GM21723 (cell line): ENCODE measurements around the gene DLL4.

Experiments used
- ATAC-seq: cut with Tn5 transposase; IDR thresholded peaks from one replicate; pipeline ENCODE4 v1.9.1; 2021; ENCODE audit warnings: mild to moderate bottlenecking, moderate library complexity; ENCODE audit not compliant: unreplicated experiment

Gene DLL4

GRCh38 chr15:40925863-40926658 lies 3.1 kb upstream of the DLL4 start:
- no peak for ATAC-seq

GRCh38 chr15:40926659-40927494 lies 2.3 kb upstream of the DLL4 start:
- ATAC-seq: no peak

- ATAC-seq: no peak
Measured at GRCh38 chr15:40927495-40927872, 1.7 kb upstream of the DLL4 start.

GRCh38 chr15:40927873-40928806 lies 1.0 kb upstream of the DLL4 start:
- no peak for ATAC-seq

- no peak for ATAC-seq
Measured at GRCh38 chr15:40929660-40930429, 705 bp downstream of the DLL4 start.

- no peak for ATAC-seq
Measured at GRCh38 chr15:40930430-40931299, 1.5 kb downstream of the DLL4 start.

GRCh38 chr15:40931300-40932142 lies 2.4 kb downstream of the DLL4 start:
- no peak for ATAC-seq

GRCh38 chr15:40932156-40932555 lies 3.0 kb downstream of the DLL4 start:
- ATAC-seq: no peak

GRCh38 chr15:40932649-40933516 lies 3.7 kb downstream of the DLL4 start:
- no peak for ATAC-seq

- no peak for ATAC-seq
Measured at GRCh38 chr15:40933517-40933902, 4.4 kb downstream of the DLL4 start.

GRCh38 chr15:40934457-40934856 lies 5.3 kb downstream of the DLL4 start:
- ATAC-seq: no peak

- ATAC-seq: no peak
Measured at GRCh38 chr15:40936234-40936708, 7.1 kb downstream of the DLL4 start.

GRCh38 chr15:40936709-40937666 lies 7.8 kb downstream of the DLL4 start:
- ATAC-seq: no peak

GRCh38 chr15:40937762-40938535 lies 8.8 kb downstream of the DLL4 start:
- no peak for ATAC-seq

- no peak for ATAC-seq
Measured at GRCh38 chr15:40938536-40938870, 9.4 kb downstream of the DLL4 start.
